Endodermal cell (in vitro differentiated cells): Measurements from ENCODE around the gene CAMK1. TPM values are rescaled to one million over a fixed set of nuclear protein-coding genes. Genes with fewer than 3 reads are reported as not detected.

Experiments used
- DNase-seq: peaks from one replicate; pipeline ENCODE4 v3.0.0-alpha.2; 2017
- H3K27ac ChIP-seq: 2 replicates; pipeline ENCODE4 v1.5.1; 2013; ENCODE audit warnings: mild to moderate bottlenecking, low read depth, low read length, moderate library complexity
- H3K27me3 ChIP-seq: 2 replicates; pipeline ENCODE4 v1.6.1; 2013; ENCODE audit warnings: mild to moderate bottlenecking, low read length, moderate library complexity; ENCODE audit not compliant: insufficient read depth, control insufficient read depth, poor library complexity, severe bottlenecking
- H3K36me3 ChIP-seq: 2 replicates; pipeline ENCODE4 v1.7.0; 2013; ENCODE audit warnings: mild to moderate bottlenecking, low read length, moderate library complexity; ENCODE audit not compliant: control insufficient read depth, insufficient read depth
- H3K4me1 ChIP-seq: one replicate; pipeline ENCODE4 v1.7.0; 2013; ENCODE audit warnings: low read length; ENCODE audit not compliant: control insufficient read depth, insufficient read depth
- H3K4me3 ChIP-seq: 2 replicates; pipeline ENCODE4 v1.5.1; 2013; ENCODE audit warnings: mild to moderate bottlenecking, low read length, moderate library complexity
- H3K9ac ChIP-seq: 2 replicates; pipeline ENCODE4 v1.6.1; 2013; ENCODE audit warnings: mild to moderate bottlenecking, low read length, moderate library complexity; ENCODE audit not compliant: poor library complexity, severe bottlenecking; ENCODE audit errors: extremely low read depth
- H3K9me3 ChIP-seq: 2 replicates; pipeline ENCODE4 v1.6.1; 2013; ENCODE audit warnings: mild to moderate bottlenecking, low read length, moderate library complexity; ENCODE audit not compliant: control insufficient read depth
- H3K27ac Mint-ChIP-seq: 2 replicates; pipeline ENCODE4 v1.8.0; 2020; ENCODE audit warnings: mixed read lengths
- H3K27me3 Mint-ChIP-seq: 2 replicates; pipeline ENCODE4 v1.8.0; 2021; ENCODE audit warnings: mild to moderate bottlenecking, mixed read lengths; ENCODE audit not compliant: insufficient read depth
- H3K36me3 Mint-ChIP-seq: 2 replicates; pipeline ENCODE4 v1.8.0; 2020; ENCODE audit warnings: low read depth, mixed read lengths
- H3K4me1 Mint-ChIP-seq: 2 replicates; pipeline ENCODE4 v1.8.0; 2020; ENCODE audit warnings: mixed read lengths
- H3K4me3 Mint-ChIP-seq: 2 replicates; pipeline ENCODE4 v1.8.0; 2020; ENCODE audit warnings: mild to moderate bottlenecking, moderate library complexity, mixed read lengths
- H3K9me3 Mint-ChIP-seq: 2 replicates; pipeline ENCODE4 v1.8.0; 2020; ENCODE audit warnings: mild to moderate bottlenecking, mixed read lengths
- WGBS, 2 experiments: methylation state at CpG; one replicate each; pipeline versions ENCODE4 v1.1.5 to v1.1.7; 2013; ENCODE audit warnings: missing lambda C conversion rate in 2 of 2, mixed read lengths in 1 of 2; ENCODE audit not compliant: insufficient coverage in 1 of 2, insufficient read length in 1 of 2; 5-methylcytosine and 5-hydroxymethylcytosine counted together
- total RNA-seq, 2 donors: library from RNA; stranded (reverse); fragmentation: NEBNext Ultra II Directional in 1 of 2; extraction: Animal tissue kit (Norgen Biotek cat#: 25700) in 1 of 2; gene quantifications; 2 replicates in 1 of 2; 3 replicates in 1 of 2; pipeline ENCODE4 v1.2.1, GENCODE V29; 2021
- TF ChIP-seq, protein P1 (sequence below): fragments of 200-600 bp; sonication (generic); conservative IDR thresholded peaks from 2 replicates; pipeline ENCODE4 v1.5.0; 2021; ENCODE audit warnings: antibody characterized with exemption, mild to moderate bottlenecking

CAMK1 gene
- total RNA-seq, 2 donors from 2014 or later = 10.1 to 13.3 TPM

DNA sequence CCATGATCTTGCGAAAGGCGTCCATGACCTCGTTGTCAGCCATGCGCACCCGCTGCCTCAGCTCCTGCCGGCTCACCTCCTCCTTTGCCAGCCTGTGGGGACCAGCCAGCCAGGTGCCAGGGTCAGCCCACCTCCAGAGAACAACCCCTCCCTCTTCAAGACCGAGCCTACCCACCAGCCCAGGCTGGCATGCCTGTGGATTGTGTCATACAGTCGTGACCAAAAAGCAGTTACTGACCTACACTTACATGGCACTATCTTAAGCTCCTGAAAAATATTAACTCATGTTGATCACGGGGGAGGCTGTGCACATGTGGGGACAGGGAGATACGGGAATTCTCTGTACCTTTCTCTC is 10.7 kb upstream of the CAMK1 start:
- WGBS, 2 experiments = 94 to 95% methylated on average over 5 to 10 of the region's 10 CpGs
- Mint-ChIP-seq H3K27ac (no peak overlapping the region), H3K36me3 (peaks cover 45% of the 10 kb centered on the region)

DNA sequence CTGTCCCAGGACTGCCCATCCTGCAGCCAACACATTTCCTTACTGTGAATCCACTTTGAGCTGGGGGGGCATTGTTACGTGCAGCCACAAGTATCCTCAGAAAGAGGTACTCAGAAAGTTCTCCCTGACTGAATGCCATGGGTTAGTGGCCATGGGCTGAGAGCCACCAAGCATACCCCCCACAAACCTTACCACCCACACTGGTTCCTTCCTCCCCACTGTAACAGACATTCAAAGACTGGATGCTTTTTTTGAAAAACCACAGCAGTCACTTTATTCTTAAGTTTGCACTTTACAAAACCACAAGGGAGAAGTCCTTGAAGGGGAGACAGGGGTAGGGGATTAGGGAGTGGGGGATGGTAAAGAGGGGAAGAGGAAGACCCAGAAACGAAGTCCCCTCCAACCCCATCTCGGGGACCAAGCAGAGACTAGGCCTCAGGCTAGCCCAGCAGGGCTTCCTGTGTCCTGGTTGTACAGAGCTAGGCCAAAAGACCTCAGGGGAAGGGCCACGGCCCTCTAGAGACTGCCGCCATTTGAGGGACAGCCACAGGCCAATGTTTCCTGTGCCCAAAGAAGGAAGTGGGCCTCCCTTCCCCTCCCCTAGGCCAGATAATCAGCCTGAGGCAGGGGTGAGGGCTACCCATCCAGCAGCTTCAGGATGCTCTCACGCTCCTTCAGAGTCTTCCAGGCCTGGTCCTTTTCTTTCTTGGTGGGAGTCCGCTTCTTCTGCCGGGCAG is 10.1 kb upstream of the CAMK1 start:
- no peak overlapping the region for H3K27ac Mint-ChIP-seq
- 85 to 95% methylated on average over 2 to 8 of the region's 8 CpGs for WGBS, 2 experiments

More for the DNA sequence above, 10.7 kb upstream of the CAMK1 start:
- Histone ChIP-seq H3K27ac (no peak overlapping the region), H3K4me1 (no peaks in the 10 kb centered on the region), H3K36me3 (peaks cover 30% of the 10 kb centered on the region), H3K27me3 (no peaks in the 10 kb centered on the region), H3K4me3 (no peak overlapping the region), H3K9me3 (no peaks in the 10 kb centered on the region), H3K9ac (no peak overlapping the region)
- Mint-ChIP-seq H3K4me3 (no peak overlapping the region), H3K9me3 (no peaks in the 10 kb centered on the region), H3K27me3 (no peaks in the 10 kb centered on the region), H3K4me1 (peaks cover 4% of the 10 kb centered on the region)
- no peak for DNase-seq
- TF ChIP-seq, protein P1, sequence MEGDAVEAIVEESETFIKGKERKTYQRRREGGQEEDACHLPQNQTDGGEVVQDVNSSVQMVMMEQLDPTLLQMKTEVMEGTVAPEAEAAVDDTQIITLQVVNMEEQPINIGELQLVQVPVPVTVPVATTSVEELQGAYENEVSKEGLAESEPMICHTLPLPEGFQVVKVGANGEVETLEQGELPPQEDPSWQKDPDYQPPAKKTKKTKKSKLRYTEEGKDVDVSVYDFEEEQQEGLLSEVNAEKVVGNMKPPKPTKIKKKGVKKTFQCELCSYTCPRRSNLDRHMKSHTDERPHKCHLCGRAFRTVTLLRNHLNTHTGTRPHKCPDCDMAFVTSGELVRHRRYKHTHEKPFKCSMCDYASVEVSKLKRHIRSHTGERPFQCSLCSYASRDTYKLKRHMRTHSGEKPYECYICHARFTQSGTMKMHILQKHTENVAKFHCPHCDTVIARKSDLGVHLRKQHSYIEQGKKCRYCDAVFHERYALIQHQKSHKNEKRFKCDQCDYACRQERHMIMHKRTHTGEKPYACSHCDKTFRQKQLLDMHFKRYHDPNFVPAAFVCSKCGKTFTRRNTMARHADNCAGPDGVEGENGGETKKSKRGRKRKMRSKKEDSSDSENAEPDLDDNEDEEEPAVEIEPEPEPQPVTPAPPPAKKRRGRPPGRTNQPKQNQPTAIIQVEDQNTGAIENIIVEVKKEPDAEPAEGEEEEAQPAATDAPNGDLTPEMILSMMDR = no peak

DNA sequence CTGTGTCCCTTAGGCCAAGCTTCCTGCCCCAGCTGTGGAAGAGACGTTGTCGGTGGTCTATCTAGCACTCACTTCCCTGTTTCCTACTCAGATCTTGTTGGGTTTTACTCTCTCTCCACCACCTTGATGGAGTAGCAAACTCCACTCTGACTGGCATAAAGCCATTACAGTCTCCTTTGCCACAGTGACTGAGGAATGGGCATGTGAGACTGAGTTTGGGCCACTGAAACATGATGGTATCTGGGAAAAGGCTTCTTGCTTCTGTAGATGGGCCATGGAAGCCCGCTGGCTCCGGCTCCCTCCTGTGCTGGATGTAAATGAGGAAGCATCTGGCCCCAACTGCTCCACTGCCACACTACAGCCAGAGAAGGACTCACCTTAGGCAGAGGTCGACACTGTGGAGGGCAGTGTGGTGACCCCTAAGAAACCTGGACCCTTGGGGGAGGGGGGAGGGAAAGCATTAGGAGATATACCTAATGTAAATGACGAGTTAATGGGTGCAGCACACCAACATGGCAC is 9.4 kb upstream of the CAMK1 start:
- H3K4me1 ChIP-seq = no peaks in the 10 kb centered on the region
- WGBS, 2 experiments = 94% methylated on average over 4 to 5 of the region's 6 CpGs
- H3K36me3 ChIP-seq = peaks cover 22% of the 10 kb centered on the region
- Mint-ChIP-seq H3K4me3 (no peak overlapping the region), H3K36me3 (peaks cover 37% of the 10 kb centered on the region), H3K4me1 (peaks cover 4% of the 10 kb centered on the region), H3K27ac (no peak overlapping the region), H3K9me3 (no peaks in the 10 kb centered on the region), H3K27me3 (no peaks in the 10 kb centered on the region)
- no peaks in the 10 kb centered on the region for H3K9me3 ChIP-seq
- H3K27ac ChIP-seq = no peak overlapping the region
- no peak overlapping the region for H3K9ac ChIP-seq
- no peak for DNase-seq
- TF ChIP-seq, protein P1 = no peak
- H3K4me3 ChIP-seq = no peak overlapping the region
- H3K27me3 ChIP-seq = no peaks in the 10 kb centered on the region

More for the DNA sequence above, 10.1 kb upstream of the CAMK1 start:
- Histone ChIP-seq H3K36me3 (peaks cover 25% of the 10 kb centered on the region), H3K4me3 (no peak overlapping the region), H3K9me3 (no peaks in the 10 kb centered on the region), H3K4me1 (no peaks in the 10 kb centered on the region), H3K27ac (no peak overlapping the region), H3K27me3 (no peaks in the 10 kb centered on the region), H3K9ac (no peak overlapping the region)
- Mint-ChIP-seq H3K27me3 (no peaks in the 10 kb centered on the region), H3K4me1 (peaks cover 4% of the 10 kb centered on the region), H3K36me3 (peaks cover 40% of the 10 kb centered on the region), H3K4me3 (no peak overlapping the region), H3K9me3 (no peaks in the 10 kb centered on the region)
- TF ChIP-seq, protein P1 = no peak
- no peak for DNase-seq
